ENCODE data around the gene MRPL55.

GRCh38 chr1:228094432-228095016, 14.6 kb downstream of the MRPL55 start:
- no peak for TF ChIP-seq POLR2A (IDR thresholded peaks at IDR 0.05; ENCODE audit: low read depth, low read length)
- TF ChIP-seq POLR2AphosphoS5 (IDR thresholded peaks at IDR 0.05; ENCODE audit: low read depth, low read length): no peak
